ENCODE results near the gene CAPN6.

CAPN6 gene

GRCh38 chrX:111288841-111289240, 18.6 kb upstream of the CAPN6 start:
- no peak for TF ChIP-seq CTCF (conservative IDR thresholded peaks at IDR 0.05; ENCODE audit: control insufficient read depth, insufficient read depth, low read depth, low read length)
- no peak overlapping the region for H3K4me3 ChIP-seq (ENCODE audit: control insufficient read depth, low read depth, low read length)
- DNase-seq (ENCODE audit: low read depth), result no peak

DNA sequence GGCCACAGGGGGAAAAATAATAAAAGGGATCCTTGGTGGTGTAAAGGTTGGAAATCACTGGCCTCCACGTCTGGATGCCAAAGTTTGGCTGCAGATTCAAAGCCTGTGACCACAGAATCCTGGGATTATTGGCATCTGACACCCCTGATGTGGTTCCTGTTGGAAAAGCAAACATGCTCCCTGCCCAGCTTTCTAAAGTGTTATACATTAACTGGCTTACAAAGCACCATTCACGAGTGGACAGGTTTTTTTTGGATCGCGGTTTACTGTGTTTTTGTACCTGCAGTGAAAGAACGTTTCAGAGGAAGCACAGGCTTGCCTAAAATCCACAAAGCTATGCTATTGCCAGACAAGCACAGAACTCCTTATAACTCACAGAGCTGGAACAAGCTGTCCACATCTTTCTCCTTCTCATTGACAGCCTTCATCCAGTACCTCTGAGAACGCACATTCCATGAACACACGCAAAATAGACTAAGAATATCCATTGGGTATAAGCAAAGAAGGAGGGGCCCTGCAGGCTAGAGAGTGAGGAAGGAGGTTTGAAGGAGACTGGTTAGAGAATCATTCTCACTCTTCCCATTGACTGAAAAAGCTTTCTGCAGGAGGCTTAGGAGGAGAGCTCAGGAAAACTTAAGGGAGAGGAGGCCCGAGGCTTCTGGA, 14.5 kb upstream of the CAPN6 start:
- no peak for DNase-seq (ENCODE audit: low read depth)
- no peak for TF ChIP-seq CTCF (conservative IDR thresholded peaks at IDR 0.05; ENCODE audit: control insufficient read depth, insufficient read depth, low read depth, low read length)
- H3K4me3 ChIP-seq (ENCODE audit: control insufficient read depth, low read depth, low read length), result no peak overlapping the region

DNA sequence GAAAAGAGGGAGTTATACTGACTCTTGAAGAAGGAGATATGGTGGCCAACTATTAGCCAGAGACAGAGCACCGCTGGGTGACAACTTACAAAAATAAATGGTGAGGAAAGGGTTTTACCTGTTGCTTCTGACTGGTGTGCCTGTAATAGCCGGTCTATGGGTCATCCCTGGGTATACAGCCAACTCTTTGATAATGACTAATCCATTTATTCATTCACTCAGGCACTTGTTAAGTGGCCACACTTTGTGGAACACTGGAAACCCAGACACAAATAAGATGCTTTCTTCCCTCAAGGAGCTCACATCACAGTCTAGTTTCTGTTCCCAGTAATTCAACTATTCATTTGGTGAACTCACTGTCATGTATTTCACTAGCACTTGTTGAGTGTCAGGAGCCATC, 13.2 kb upstream of the CAPN6 start:
- no peak overlapping the region for H3K4me3 ChIP-seq (ENCODE audit: control insufficient read depth, low read depth, low read length)
- DNase-seq (ENCODE audit: low read depth), result peak; percentile 3
- no peak for TF ChIP-seq CTCF (conservative IDR thresholded peaks at IDR 0.05; ENCODE audit: control insufficient read depth, insufficient read depth, low read depth, low read length)

- H3K4me3 ChIP-seq (ENCODE audit: control insufficient read depth, low read depth, low read length), result no peak overlapping the region
These were observed 12.7 kb upstream of the CAPN6 start for GRCh38 chrX:111282991-111283390.

GRCh38 chrX:111282139-111282538, 11.9 kb upstream of the CAPN6 start:
- no peak overlapping the region for H3K4me3 ChIP-seq (ENCODE audit: control insufficient read depth, low read depth, low read length)
- DNase-seq (ENCODE audit: low read depth), result no peak
- TF ChIP-seq CTCF (conservative IDR thresholded peaks at IDR 0.05; ENCODE audit: control insufficient read depth, insufficient read depth, low read depth, low read length), result no peak

More at GRCh38 chrX:111282991-111283390, 12.7 kb upstream of the CAPN6 start:
- no peak for DNase-seq (ENCODE audit: low read depth)
- no peak for TF ChIP-seq CTCF (conservative IDR thresholded peaks at IDR 0.05; ENCODE audit: control insufficient read depth, insufficient read depth, low read depth, low read length)

GRCh38 chrX:111268506-111268905, 1.8 kb downstream of the CAPN6 start:
- DNase-seq (ENCODE audit: low read depth), result no peak
- no peak for TF ChIP-seq CTCF (conservative IDR thresholded peaks at IDR 0.05; ENCODE audit: control insufficient read depth, insufficient read depth, low read depth, low read length)

DNA sequence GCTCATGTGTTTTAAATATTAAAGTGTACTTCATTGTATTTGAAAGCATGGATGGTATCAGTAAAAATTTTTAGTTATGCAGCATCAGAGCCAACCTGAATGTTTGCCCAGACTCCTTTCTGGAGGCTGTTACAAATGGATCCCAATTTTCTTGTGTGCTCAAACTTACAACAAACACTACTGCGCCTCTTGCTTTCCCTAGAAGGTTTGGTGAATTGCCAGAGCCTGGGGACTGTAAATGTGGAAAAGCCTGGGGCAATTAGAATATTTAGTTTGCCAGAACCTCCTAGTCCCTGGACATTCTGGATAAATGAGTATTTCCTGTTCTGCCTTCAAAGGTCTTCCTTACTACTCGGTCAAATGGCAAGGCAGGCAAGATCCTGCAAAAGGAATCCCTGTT, 4.8 kb downstream of the CAPN6 start:
- TF ChIP-seq CTCF (conservative IDR thresholded peaks at IDR 0.05; ENCODE audit: control insufficient read depth, insufficient read depth, low read depth, low read length), result no peak
- no peak for DNase-seq (ENCODE audit: low read depth)
- H3K4me3 ChIP-seq (ENCODE audit: control insufficient read depth, low read depth, low read length), result no peak overlapping the region

More at GRCh38 chrX:111268506-111268905, 1.8 kb downstream of the CAPN6 start:
- no peak overlapping the region for H3K4me3 ChIP-seq (ENCODE audit: control insufficient read depth, low read depth, low read length)

Data from fibroblast of mammary gland (primary cell).